GM19452 (cell line): ENCODE results near the gene ABHD12B.
"Not testable (repeated sequence)": the region's sequence is repeated elsewhere in the genome, so short reads cannot be mapped to it uniquely, and the experiment has no call there.

ENCODE experiments used
- ATAC-seq: cut with Tn5 transposase; IDR thresholded peaks from one replicate; pipeline ENCODE4 v1.9.1; 2021; ENCODE audit not compliant: unreplicated experiment

Gene ABHD12B

GRCh38 chr14:50932592-50933495 is 61.0 kb downstream of the ABHD12B start:
- ATAC-seq: no peak

GRCh38 chr14:50935126-50936015 is 63.5 kb downstream of the ABHD12B start:
- ATAC-seq: no peak

- no peak for ATAC-seq
Measured at GRCh38 chr14:50936016-50936340, 64.1 kb downstream of the ABHD12B start.

- no peak for ATAC-seq
Measured at GRCh38 chr14:50936882-50937281, 65.0 kb downstream of the ABHD12B start.

- ATAC-seq: no peak
Measured at GRCh38 chr14:50937325-50937724, 65.5 kb downstream of the ABHD12B start.

- no peak for ATAC-seq
Measured at GRCh38 chr14:50937800-50938199, 65.9 kb downstream of the ABHD12B start.

- ATAC-seq: no peak
Measured at GRCh38 chr14:50941151-50941550, 69.3 kb downstream of the ABHD12B start.

GRCh38 chr14:50941638-50942037 is 69.8 kb downstream of the ABHD12B start:
- ATAC-seq: not testable (repeated sequence)

- no peak for ATAC-seq
Measured at GRCh38 chr14:50943261-50943942, 71.5 kb downstream of the ABHD12B start.

GRCh38 chr14:50943943-50944646 is 72.2 kb downstream of the ABHD12B start, which contains the start of gene PYGL:
Gene PYGL (minus strand): TSS chr14:50944483. CDS start chr14:50944403, 80 bp downstream.
- ATAC-seq: no peak

GRCh38 chr14:50944647-50945413 is 73.0 kb downstream of the ABHD12B start:
- no peak for ATAC-seq

- ATAC-seq: no peak
Measured at GRCh38 chr14:50946234-50946935, 74.5 kb downstream of the ABHD12B start.

- no peak for ATAC-seq
Measured at GRCh38 chr14:50947446-50947845, 75.6 kb downstream of the ABHD12B start.

- no peak for ATAC-seq
Measured at GRCh38 chr14:50948205-50948604, 76.4 kb downstream of the ABHD12B start.

- ATAC-seq: no peak
Measured at GRCh38 chr14:50951032-50951431, 79.2 kb downstream of the ABHD12B start.

- no peak for ATAC-seq
Measured at GRCh38 chr14:50953502-50953901, 81.6 kb downstream of the ABHD12B start.
